ENCODE results near the gene H6PD. TPM values are rescaled to one million over a fixed set of nuclear protein-coding genes. Genes with fewer than 3 reads are reported as not detected.

H6PD gene
- total and polyA plus RNA-seq, 8 donors = 8.7 to 34.2 (median 16.1) TPM

DNA sequence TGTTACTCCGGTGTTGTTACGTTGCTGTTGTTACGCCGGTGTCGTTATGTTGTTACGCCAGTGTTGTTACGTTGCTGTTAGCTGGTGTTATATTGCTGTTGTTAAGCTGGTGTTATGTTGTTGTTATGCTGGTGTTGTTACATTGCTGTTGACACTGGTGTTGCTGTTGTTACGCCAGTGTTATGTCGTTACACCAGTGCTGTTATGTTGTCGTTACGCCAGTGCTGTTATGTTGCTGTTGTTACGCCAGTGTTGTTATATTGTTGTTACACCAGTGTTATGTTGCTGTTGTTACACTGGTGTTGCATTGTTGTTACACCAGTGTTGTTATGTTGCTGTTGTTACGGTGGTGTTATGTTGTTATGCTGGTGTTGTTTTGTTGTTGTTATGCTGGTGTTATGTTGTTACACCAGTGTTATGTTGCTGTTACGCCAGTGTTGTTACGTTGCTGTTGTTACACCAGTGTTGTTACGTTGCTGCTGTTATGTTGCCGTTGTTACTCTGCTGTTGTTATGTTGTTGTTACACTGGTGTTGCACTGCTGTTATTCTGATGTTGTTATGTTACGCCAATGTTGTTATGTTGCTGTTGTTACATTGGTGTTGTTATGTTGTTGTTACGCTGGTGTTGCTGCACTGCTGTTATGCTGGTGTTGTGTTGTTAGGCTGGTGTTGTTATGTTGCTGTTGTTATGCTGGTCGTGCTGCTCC, 25.6 kb downstream of the H6PD start:
- no peaks in the 10 kb centered on the region for H3K27me3 ChIP-seq
- DNase-seq (no peak), FAIRE-seq (no peak), ATAC-seq (no peak)
- H3K36me3 ChIP-seq = peaks cover 0 to 21% (median 8%) of the 10 kb centered on the region in 3 donors
- no peaks in the 10 kb centered on the region for H3K9me3 ChIP-seq
- no peak for TF ChIP-seq CTCF (IDR thresholded peaks at IDR 0.05)
- no peaks in the 10 kb centered on the region for H3K4me1 ChIP-seq
- H3K27ac ChIP-seq = no peak overlapping the region
- no peak overlapping the region for H3K4me3 ChIP-seq
- intact Hi-C loops (cut with DNase I) = loop anchor here in 1 of 3 donors (10.0 kb wide), 1 partner anchor 235 kb away; no protein-coding TSS in a partner anchor
- WGBS, 2 donors = 94 to 96% methylated on average over 20 of the region's 20 CpGs

DNA sequence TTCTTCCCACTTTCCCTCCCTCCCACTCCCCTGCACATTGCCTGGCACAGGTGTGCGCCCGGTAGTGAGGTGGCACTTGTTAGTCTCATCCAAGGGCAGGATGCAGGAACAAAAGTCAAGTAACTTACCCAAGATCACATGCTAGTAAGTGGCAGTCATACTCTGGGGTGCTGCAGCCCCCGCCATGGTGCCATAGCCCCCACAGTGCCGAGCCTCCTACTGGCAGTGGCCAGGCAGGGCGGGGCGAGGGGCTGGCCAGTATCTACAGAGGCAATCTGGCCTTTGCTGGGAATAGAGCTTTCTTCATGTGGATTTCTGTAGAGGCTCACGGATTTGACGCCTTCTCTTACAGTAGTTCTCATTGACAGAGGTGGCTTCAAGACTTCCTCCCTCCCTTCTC, 26.9 kb downstream of the H6PD start:
- no peak overlapping the region for H3K27ac ChIP-seq
- TF ChIP-seq CTCF (IDR thresholded peaks at IDR 0.05) = no peak
- H3K36me3 ChIP-seq = peaks cover 0 to 28% (median 6%) of the 10 kb centered on the region in 3 donors
- ATAC-seq = no peak
- no peak overlapping the region for H3K4me3 ChIP-seq
- no peaks in the 10 kb centered on the region for H3K9me3 ChIP-seq
- no peaks in the 10 kb centered on the region for H3K27me3 ChIP-seq
- no peak for FAIRE-seq
- WGBS, 2 donors = 94 to 97% methylated on average over 8 of the region's 8 CpGs
- no peak for DNase-seq
- intact Hi-C loops (cut with DNase I) = loop anchor here in 1 of 3 donors (10.0 kb wide), 1 partner anchor 233 kb away; no protein-coding TSS in a partner anchor
- no peaks in the 10 kb centered on the region for H3K4me1 ChIP-seq

DNA sequence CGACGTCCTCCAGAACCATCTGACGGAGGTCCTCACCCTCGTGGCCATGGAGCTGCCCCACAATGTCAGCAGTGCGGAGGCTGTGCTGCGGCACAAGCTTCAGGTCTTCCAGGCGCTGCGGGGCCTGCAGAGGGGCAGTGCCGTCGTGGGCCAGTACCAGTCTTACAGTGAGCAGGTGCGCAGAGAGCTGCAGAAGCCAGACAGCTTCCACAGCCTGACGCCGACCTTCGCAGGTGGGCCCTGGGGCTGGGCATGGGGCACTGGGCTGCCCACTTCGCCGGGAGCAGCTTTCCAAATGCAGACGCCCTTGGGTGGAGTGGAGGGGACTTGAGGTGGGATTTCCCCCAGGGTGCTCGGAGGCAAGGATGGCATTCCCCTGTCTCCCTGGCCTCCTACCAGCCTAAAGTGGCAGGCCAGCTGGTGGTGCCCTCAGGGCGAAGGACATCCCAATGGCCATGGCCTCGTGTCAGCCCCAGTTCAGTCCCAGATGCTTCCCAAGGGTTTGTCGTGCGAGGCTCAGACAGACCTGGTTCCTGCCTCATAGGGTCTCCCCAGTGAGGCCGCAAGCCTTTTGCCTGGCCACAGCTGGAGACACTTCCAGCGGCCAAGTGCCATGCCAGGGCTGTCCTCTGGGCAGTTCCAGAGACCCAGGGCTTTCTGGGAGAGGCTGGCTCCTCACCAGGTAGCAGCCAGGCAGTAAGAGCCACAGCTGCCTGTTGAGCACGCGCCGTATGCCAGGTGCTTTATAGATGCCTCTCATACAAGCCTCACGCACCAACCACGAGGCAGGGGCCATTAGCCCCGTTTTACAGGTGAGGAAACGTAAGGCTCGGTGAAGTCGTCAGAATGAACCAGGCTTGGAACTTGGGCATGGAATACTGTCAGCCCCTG, 27.8 kb downstream of the H6PD start:
- ATAC-seq (no peak), FAIRE-seq (no peak), DNase-seq (no peak)
- peaks cover 0 to 28% (median 5%) of the 10 kb centered on the region in 3 donors for H3K36me3 ChIP-seq
- no peak for TF ChIP-seq CTCF (IDR thresholded peaks at IDR 0.05)
- WGBS, 2 donors = 92 to 93% methylated on average over 33 of the region's 33 CpGs
- no peaks in the 10 kb centered on the region for H3K4me1 ChIP-seq
- H3K27ac ChIP-seq = no peak overlapping the region
- H3K27me3 ChIP-seq = no peaks in the 10 kb centered on the region
- no peak overlapping the region for H3K4me3 ChIP-seq
- no peaks in the 10 kb centered on the region for H3K9me3 ChIP-seq
- intact Hi-C loops (cut with DNase I) = loop anchor here in 1 of 3 donors (10.0 kb wide), 1 partner anchor 232 kb away; no protein-coding TSS in a partner anchor

GRCh38 chr1:9263276-9263855, 28.8 kb downstream of the H6PD start:
- Histone ChIP-seq H3K4me3 (no peak overlapping the region), H3K27ac (no peak overlapping the region), H3K4me1 (no peaks in the 10 kb centered on the region), H3K27me3 (no peaks in the 10 kb centered on the region), H3K36me3 (peaks cover 0 to 28% (median 5%) of the 10 kb centered on the region in 3 donors), H3K9me3 (no peaks in the 10 kb centered on the region)
- WGBS, 2 donors = 90 to 95% methylated on average over 26 of the region's 26 CpGs
- TF ChIP-seq CTCF (IDR thresholded peaks at IDR 0.05) = no peak
- ATAC-seq (no peak), FAIRE-seq (no peak), DNase-seq (no peak)
- intact Hi-C loops (cut with DNase I) = loop anchor here in 1 of 3 donors (10.0 kb wide), 1 partner anchor 231 kb away; no protein-coding TSS in a partner anchor
